ENCODE measurements around the gene CWC15.
A peak's percentile ranks its signal among the peaks of the same experiment; 100 is the strongest.
"Not testable (repeated sequence)": the region's sequence is repeated elsewhere in the genome, so short reads cannot be mapped to it uniquely, and the experiment has no call there.

Gene CWC15

GRCh38 chr11:94973099-94973968 is at the start of gene CWC15, which contains the start of gene KDM4D:
Gene CWC15 (minus strand): TSS chr11:94973556. CDS start chr11:94972185, 1,371 bp downstream.
Gene KDM4D (plus strand): TSS chr11:94973709. CDS start chr11:94997373, 23,664 bp downstream.
- TF ChIP-seq CTCF (IDR thresholded peaks at IDR 0.05; ENCODE audit: insufficient read depth, low read length, poor library complexity, severe bottlenecking) (no peak), EZH2phosphoT487 (conservative IDR thresholded peaks at IDR 0.05; ENCODE audit: low read length) (no peak)
- H3K79me2 ChIP-seq (ENCODE audit: insufficient read depth, low read length), result peaks cover 22% of the 10 kb centered on the region
- H3K9ac ChIP-seq (ENCODE audit: low read length), result peak within 1 kb of the TSS; percentile 84
- no peaks in the 10 kb centered on the region for H3K9me2 ChIP-seq (replicated peaks; ENCODE audit: insufficient read depth, low read length)
- H2AFZ ChIP-seq (ENCODE audit: low read depth, low read length, severe bottlenecking), result peak within 1 kb of the TSS; percentile 79
- H3K4me3 ChIP-seq (ENCODE audit: insufficient read depth, low read length, poor library complexity, severe bottlenecking), result peak within 1 kb of the TSS; percentile 78
- H3K36me3 ChIP-seq (ENCODE audit: low read length), result peaks cover 36% of the 10 kb centered on the region
- peak within 1 kb of the TSS; percentile 77 for H3K4me2 ChIP-seq (ENCODE audit: low read depth, low read length, poor library complexity, severe bottlenecking)
- H3F3A ChIP-seq (ENCODE audit: insufficient read depth), result no peaks in the 10 kb centered on the region; the same call in 1 of the 2 replicates
- H3K27me3 ChIP-seq (ENCODE audit: low read length), result no peaks in the 10 kb centered on the region
- H4K20me1 ChIP-seq (ENCODE audit: low read depth, low read length), result no peaks in the 10 kb centered on the region
- no peaks in the 10 kb centered on the region for H3K9me3 ChIP-seq (ENCODE audit: insufficient read depth, low read length)
- peak within 1 kb of the TSS; percentile 27 for H3K27ac ChIP-seq (ENCODE audit: low read depth, low read length)

GRCh38 chr11:95021468-95021867 is 48.1 kb upstream of the CWC15 start:
- not testable (repeated sequence) for H4K20me1 ChIP-seq (ENCODE audit: low read depth, low read length); H3K4me3 ChIP-seq (ENCODE audit: insufficient read depth, low read length, poor library complexity, severe bottlenecking); H2AFZ ChIP-seq (ENCODE audit: low read depth, low read length, severe bottlenecking); H3K9me2 ChIP-seq (replicated peaks; ENCODE audit: insufficient read depth, low read length); H3K9me3 ChIP-seq (ENCODE audit: insufficient read depth, low read length); H3K79me2 ChIP-seq (ENCODE audit: insufficient read depth, low read length); H3F3A ChIP-seq (ENCODE audit: insufficient read depth); H3K4me2 ChIP-seq (ENCODE audit: low read depth, low read length, poor library complexity, severe bottlenecking); H3K27ac ChIP-seq (ENCODE audit: low read depth, low read length); H3K36me3 ChIP-seq (ENCODE audit: low read length); H3K9ac ChIP-seq (ENCODE audit: low read length); H3K27me3 ChIP-seq (ENCODE audit: low read length)

GRCh38 chr11:95016139-95016538 is 42.8 kb upstream of the CWC15 start:
- Histone ChIP-seq H3K27ac (ENCODE audit: low read depth, low read length) (no peak overlapping the region), H3K36me3 (ENCODE audit: low read length) (no peaks in the 10 kb centered on the region), H4K20me1 (ENCODE audit: low read depth, low read length) (no peaks in the 10 kb centered on the region), H3K27me3 (ENCODE audit: low read length) (no peaks in the 10 kb centered on the region), H2AFZ (ENCODE audit: low read depth, low read length, severe bottlenecking) (no peak overlapping the region), H3K4me3 (ENCODE audit: insufficient read depth, low read length, poor library complexity, severe bottlenecking) (no peak overlapping the region), H3K4me2 (ENCODE audit: low read depth, low read length, poor library complexity, severe bottlenecking) (no peak overlapping the region), H3F3A (ENCODE audit: insufficient read depth) (no peaks in the 10 kb centered on the region), H3K9ac (ENCODE audit: low read length) (no peak overlapping the region), H3K9me3 (ENCODE audit: insufficient read depth, low read length) (no peaks in the 10 kb centered on the region), H3K9me2 (replicated peaks; ENCODE audit: insufficient read depth, low read length) (no peaks in the 10 kb centered on the region), H3K79me2 (ENCODE audit: insufficient read depth, low read length) (no peaks in the 10 kb centered on the region)
- TF ChIP-seq CTCF (IDR thresholded peaks at IDR 0.05; ENCODE audit: insufficient read depth, low read length, poor library complexity, severe bottlenecking), result no peak
- no peak for TF ChIP-seq EZH2phosphoT487 (conservative IDR thresholded peaks at IDR 0.05; ENCODE audit: low read length)

- no peak for TF ChIP-seq EZH2phosphoT487 (conservative IDR thresholded peaks at IDR 0.05; ENCODE audit: low read length)
- no peak for TF ChIP-seq CTCF (IDR thresholded peaks at IDR 0.05; ENCODE audit: insufficient read depth, low read length, poor library complexity, severe bottlenecking)
- no peak overlapping the region for H3K27ac ChIP-seq (ENCODE audit: low read depth, low read length)
- H3K9me3 ChIP-seq (ENCODE audit: insufficient read depth, low read length), result no peaks in the 10 kb centered on the region
- no peak overlapping the region for H2AFZ ChIP-seq (ENCODE audit: low read depth, low read length, severe bottlenecking)
- H3F3A ChIP-seq (ENCODE audit: insufficient read depth), result no peaks in the 10 kb centered on the region
- no peaks in the 10 kb centered on the region for H3K79me2 ChIP-seq (ENCODE audit: insufficient read depth, low read length)
- no peaks in the 10 kb centered on the region for H3K9me2 ChIP-seq (replicated peaks; ENCODE audit: insufficient read depth, low read length)
- no peak overlapping the region for H3K4me2 ChIP-seq (ENCODE audit: low read depth, low read length, poor library complexity, severe bottlenecking)
- H3K36me3 ChIP-seq (ENCODE audit: low read length), result no peaks in the 10 kb centered on the region
- no peak overlapping the region for H3K9ac ChIP-seq (ENCODE audit: low read length)
- H4K20me1 ChIP-seq (ENCODE audit: low read depth, low read length), result no peaks in the 10 kb centered on the region
- H3K4me3 ChIP-seq (ENCODE audit: insufficient read depth, low read length, poor library complexity, severe bottlenecking), result no peak overlapping the region
- H3K27me3 ChIP-seq (ENCODE audit: low read length), result no peaks in the 10 kb centered on the region
Measured at GRCh38 chr11:95014184-95014821, 40.9 kb upstream of the CWC15 start.
